HepG2 (cell line): ENCODE results near the gene DIP2C. TPM values are rescaled to one million over a fixed set of nuclear protein-coding genes. Genes with fewer than 3 reads are reported as not detected.

Experiments
- ATAC-seq: fragments of 200-7000 bp; cut with Tn5 transposase; 3 replicates; pipeline ENCODE4 v1.9.1; 2020; ENCODE audit warnings: mild to moderate bottlenecking, moderate library complexity
- BruUV-seq: library from RNA; stranded (reverse); fragments of 400-500 nt; replicated peaks from 2 replicates; lab custom pipeline; 2021; lab: Mats Ljungman, UMichigan
- CTCF ChIA-PET: fragments of 300-600 bp; formaldehyde crosslinking; extraction: SDS; loops from one replicate; lab custom pipeline; 2021; ENCODE audit warnings: low total read pairs, inconsistent platforms, low intra/inter-chr PET ratio; lab: Yijun Ruan, JAX
- POLR2A ChIA-PET: fragments of 350-600 bp; sonication (Branson Sonifier 250); formaldehyde crosslinking; loops from one replicate; lab custom pipeline; 2020; ENCODE audit warnings: antibody characterized with exemption, inconsistent platforms; lab: Yijun Ruan, JAX
- DNase-seq: peaks from one replicate; pipeline ENCODE4 v3.0.0-alpha.2; 2015; ENCODE audit warnings: low spot score
- FAIRE-seq: peaks from 3 replicates; lab custom pipeline; 2011; peaks lifted over from hg19 to GRCh38; lab: Jason Lieb, UNC
- H2AFZ ChIP-seq: one replicate; pipeline ENCODE4 v1.6.1; 2011; ENCODE audit warnings: low read length, inconsistent platforms
- H3K27ac ChIP-seq: fragments of 300-600 bp; 3 replicates; pipeline ENCODE4 v1.8.0; 2011; ENCODE audit warnings: mixed run types, mild to moderate bottlenecking, mixed read lengths, low read length, inconsistent platforms; ENCODE audit not compliant: insufficient read depth; ENCODE audit errors: extremely low read length
- H3K27me3 ChIP-seq, 2 experiments: fragments of 200-600 bp in 1 of 2; 2 replicates in 1 of 2; 3 replicates in 1 of 2; pipeline versions ENCODE4 v1.6.0 to v1.8.0; 2011; ENCODE audit warnings: low read length in 2 of 2, mild to moderate bottlenecking in 2 of 2, moderate library complexity in 2 of 2, inconsistent platforms in 1 of 2; ENCODE audit not compliant: insufficient read depth in 2 of 2, control insufficient read depth in 1 of 2
- H3K36me3 ChIP-seq, 2 experiments: fragments of 200-600 bp in 1 of 2; replicated peaks in 1 of 2; 2 replicates in 1 of 2; 3 replicates in 1 of 2; pipeline versions ENCODE4 v1.5.1 to v1.8.0; 2011; ENCODE audit warnings: low read length in 2 of 2, inconsistent platforms in 1 of 2; ENCODE audit not compliant: insufficient read depth in 2 of 2, control insufficient read depth in 1 of 2
- H3K4me1 ChIP-seq: 2 replicates; pipeline ENCODE4 v1.5.1; 2012; ENCODE audit warnings: low read length, inconsistent platforms; ENCODE audit not compliant: insufficient read depth
- H3K4me2 ChIP-seq: 2 replicates; pipeline ENCODE4 v1.6.0; 2011; ENCODE audit warnings: low read depth, low read length, inconsistent platforms
- H3K4me3 ChIP-seq, 3 experiments: fragments of 200-600 bp in 1 of 3; sonication (generic), shearing (Covaris generic) in 1 of 3; replicated peaks in 1 of 3; 2 replicates each; pipeline ENCODE4 v1.5.1; 2011 to 2016; ENCODE audit warnings: low read length in 3 of 3, inconsistent platforms in 2 of 3, low read depth in 2 of 3, mild to moderate bottlenecking in 2 of 3, control low read depth in 1 of 3, mixed read lengths in 1 of 3; ENCODE audit not compliant: insufficient read depth in 1 of 3
- H3K79me2 ChIP-seq: one replicate; pipeline ENCODE4 v1.6.1; 2011; ENCODE audit warnings: low read length, inconsistent platforms; ENCODE audit not compliant: insufficient read depth
- H3K9ac ChIP-seq: 2 replicates; pipeline ENCODE4 v1.6.0; 2011; ENCODE audit warnings: mild to moderate bottlenecking, low read depth, low read length, inconsistent platforms; ENCODE audit not compliant: insufficient read depth
- H3K9me3 ChIP-seq: 2 replicates; pipeline ENCODE4 v1.5.1; 2012; ENCODE audit warnings: mild to moderate bottlenecking, low read length
- H4K20me1 ChIP-seq: 2 replicates; pipeline ENCODE4 v1.6.0; 2011; ENCODE audit warnings: inconsistent platforms, mild to moderate bottlenecking, low read length, moderate library complexity; ENCODE audit not compliant: insufficient read depth
- SMAD3 ChIP-seq: sonication (generic); formaldehyde crosslinking; IDR thresholded peaks from 2 replicates; pipeline ENCODE4 v1.4.0; 2020; ENCODE audit warnings: missing genetic modification reagents
- YEATS4 ChIP-seq: sonication (generic); formaldehyde crosslinking; IDR thresholded peaks from 2 replicates; pipeline ENCODE4 v1.4.0; 2020; ENCODE audit warnings: missing genetic modification reagents, borderline replicate concordance
- ZBTB38 ChIP-seq: sonication (generic); formaldehyde crosslinking; IDR thresholded peaks from 2 replicates; pipeline ENCODE4 v1.5.1; 2020; ENCODE audit warnings: mild to moderate bottlenecking, missing genetic modification reagents
- WGBS: methylation state at CpG from one replicate; pipeline ENCODE4 v1.1.6; 2017; ENCODE audit warnings: low lambda C conversion rate; 5-methylcytosine and 5-hydroxymethylcytosine counted together
- in situ Hi-C: cut with HindIII; loops from 2 replicates; pipeline ENCODE4 v1.10.0; 2017; ENCODE audit warnings: low pct_unique_long_range_greater_than_20kb; ENCODE audit not compliant: extremely low pct_ligation_motif_present
- intact Hi-C: fragments of 100-400 bp; cut with micrococcal nuclease; formaldehyde crosslinking; loops from one replicate; pipeline ENCODE4 v1.10.0; 2022; ENCODE audit not compliant: unreplicated experiment
- polyA plus RNA-seq, 8 experiments: library from polyadenylated mRNA; depleted of rRNA in 3 of 8; stranded (reverse) in 7 of 8; unstranded in 1 of 8; fragments of >200 nt; fragmentation: Illumina TruSeq in 4 of 8; extraction: Trizol in 4 of 8; gene quantifications; 2 replicates each; pipeline versions ENCODE4 v1.2.1 to v1.2.3, GENCODE V29; 2011 to 2016; ENCODE audit warnings: low read depth in 4 of 8, missing spikeins in 1 of 8, mixed read lengths in 1 of 8; ENCODE audit not compliant: insufficient read depth in 1 of 8
- total RNA-seq, 5 experiments: library from RNA; depleted of rRNA; stranded (reverse); fragments of >200 nt; fragmentation: Illumina TruSeq; extraction: Trizol; gene quantifications; 2 replicates each; pipeline ENCODE4 v1.2.3, GENCODE V29; 2016; ENCODE audit warnings: low read depth in 1 of 5
- TF ChIP-seq, protein P1 (sequence below): sonication (generic); formaldehyde crosslinking; IDR thresholded peaks from 2 replicates; pipeline ENCODE4 v1.4.0; 2020; ENCODE audit warnings: missing genetic modification reagents
- TF ChIP-seq, protein P2 (sequence below): sonication (generic); formaldehyde crosslinking; IDR thresholded peaks from 2 replicates; pipeline ENCODE4 v1.9.0; 2022; ENCODE audit warnings: missing genetic modification reagents, mild to moderate bottlenecking, borderline replicate concordance

DIP2C gene
- total and polyA plus RNA-seq, 2 of the 13 experiments (the other 11 are each of a cell fraction or from before 2014, with no cell fraction given) = 2.2 to 2.7 TPM

DNA sequence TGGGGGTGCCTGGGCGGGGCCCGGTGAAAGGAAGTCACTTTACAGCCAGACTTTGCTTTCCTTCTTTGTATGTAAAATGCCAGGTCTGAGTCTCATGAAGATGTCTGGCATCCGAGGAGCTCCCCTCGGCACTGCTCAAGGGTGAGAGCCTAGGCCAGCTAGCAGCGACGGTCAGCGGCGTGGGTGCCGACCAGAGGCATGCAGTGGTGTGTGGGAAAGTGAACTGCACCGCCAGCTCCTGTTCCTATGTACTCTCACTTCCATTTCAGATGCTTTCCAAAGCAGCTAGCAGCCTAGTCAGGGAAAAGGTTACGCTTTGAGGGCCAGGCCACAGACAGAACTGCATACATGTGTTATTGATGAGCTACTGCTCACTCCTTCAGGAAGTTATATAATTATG lies 381.4 kb downstream of the DIP2C start:
- Histone ChIP-seq H2AFZ (no peak overlapping the region), H3K4me1 (peaks cover 34% of the 10 kb centered on the region), H3K79me2 (no peaks in the 10 kb centered on the region), H3K9me3 (no peaks in the 10 kb centered on the region), H3K27me3 (no peaks in the 10 kb centered on the region), H3K27ac (peak overlapping the region; percentile 57), H3K4me3 (no peak overlapping the region), H3K36me3 (no peaks in the 10 kb centered on the region; a peak in 1 of 5 replicates), H3K9ac (no peak overlapping the region), H3K4me2 (peak overlapping the region; percentile 31; the same call in 1 of the 2 replicates), H4K20me1 (no peaks in the 10 kb centered on the region)
- no peak for FAIRE-seq
- peak; percentile 48 for ATAC-seq
- TF ChIP-seq SMAD3 (CRISPR knock-in tag) (no peak), ZBTB38 (CRISPR knock-in tag) (peak; percentile 78), YEATS4 (CRISPR knock-in tag) (no peak)
- TF ChIP-seq, protein P1, sequence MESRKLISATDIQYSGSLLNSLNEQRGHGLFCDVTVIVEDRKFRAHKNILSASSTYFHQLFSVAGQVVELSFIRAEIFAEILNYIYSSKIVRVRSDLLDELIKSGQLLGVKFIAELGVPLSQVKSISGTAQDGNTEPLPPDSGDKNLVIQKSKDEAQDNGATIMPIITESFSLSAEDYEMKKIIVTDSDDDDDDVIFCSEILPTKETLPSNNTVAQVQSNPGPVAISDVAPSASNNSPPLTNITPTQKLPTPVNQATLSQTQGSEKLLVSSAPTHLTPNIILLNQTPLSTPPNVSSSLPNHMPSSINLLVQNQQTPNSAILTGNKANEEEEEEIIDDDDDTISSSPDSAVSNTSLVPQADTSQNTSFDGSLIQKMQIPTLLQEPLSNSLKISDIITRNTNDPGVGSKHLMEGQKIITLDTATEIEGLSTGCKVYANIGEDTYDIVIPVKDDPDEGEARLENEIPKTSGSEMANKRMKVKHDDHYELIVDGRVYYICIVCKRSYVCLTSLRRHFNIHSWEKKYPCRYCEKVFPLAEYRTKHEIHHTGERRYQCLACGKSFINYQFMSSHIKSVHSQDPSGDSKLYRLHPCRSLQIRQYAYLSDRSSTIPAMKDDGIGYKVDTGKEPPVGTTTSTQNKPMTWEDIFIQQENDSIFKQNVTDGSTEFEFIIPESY (CRISPR knock-in tag) = peak; percentile 64; the same call in 1 of the 2 replicates
- TF ChIP-seq, protein P2, sequence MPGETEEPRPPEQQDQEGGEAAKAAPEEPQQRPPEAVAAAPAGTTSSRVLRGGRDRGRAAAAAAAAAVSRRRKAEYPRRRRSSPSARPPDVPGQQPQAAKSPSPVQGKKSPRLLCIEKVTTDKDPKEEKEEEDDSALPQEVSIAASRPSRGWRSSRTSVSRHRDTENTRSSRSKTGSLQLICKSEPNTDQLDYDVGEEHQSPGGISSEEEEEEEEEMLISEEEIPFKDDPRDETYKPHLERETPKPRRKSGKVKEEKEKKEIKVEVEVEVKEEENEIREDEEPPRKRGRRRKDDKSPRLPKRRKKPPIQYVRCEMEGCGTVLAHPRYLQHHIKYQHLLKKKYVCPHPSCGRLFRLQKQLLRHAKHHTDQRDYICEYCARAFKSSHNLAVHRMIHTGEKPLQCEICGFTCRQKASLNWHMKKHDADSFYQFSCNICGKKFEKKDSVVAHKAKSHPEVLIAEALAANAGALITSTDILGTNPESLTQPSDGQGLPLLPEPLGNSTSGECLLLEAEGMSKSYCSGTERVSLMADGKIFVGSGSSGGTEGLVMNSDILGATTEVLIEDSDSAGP (CRISPR knock-in tag) = 0 out of 2 replicates have a peak, but pooled peaks have one; percentile 15
- no TSS peak for BruUV-seq
- 88% methylated on average over 10 of the region's 11 CpGs for WGBS
- POLR2A ChIA-PET = interaction anchor here (1.5 kb wide), 1 partner anchor 21 kb away, joined by 6 read pairs; no protein-coding TSS in a partner anchor
- DNase-seq = no peak
- in situ Hi-C loops = no loop called here
- CTCF ChIA-PET = no interaction called here
- intact Hi-C loops = no loop called here
